ENCODE measurements around the gene NRP1.

- TF ChIP-seq EGR1 (IDR thresholded peaks at IDR 0.05; ENCODE audit: low read depth in 2 of 2) (no peak), CTCF (IDR thresholded peaks at IDR 0.05; ENCODE audit: low read depth, low read length, missing input control) (no peak)
Measured at GRCh38 chr10:33223326-33224000, 111.0 kb downstream of the NRP1 start.
